GM19240 (cell line): ENCODE results near the gene RPRD1B.

Experiments used
- DNase-seq: peaks from one replicate; pipeline ENCODE4 v3.0.0; 2011; ENCODE audit warnings: low spot score; ENCODE audit not compliant: insufficient read length

The RPRD1B gene

DNA sequence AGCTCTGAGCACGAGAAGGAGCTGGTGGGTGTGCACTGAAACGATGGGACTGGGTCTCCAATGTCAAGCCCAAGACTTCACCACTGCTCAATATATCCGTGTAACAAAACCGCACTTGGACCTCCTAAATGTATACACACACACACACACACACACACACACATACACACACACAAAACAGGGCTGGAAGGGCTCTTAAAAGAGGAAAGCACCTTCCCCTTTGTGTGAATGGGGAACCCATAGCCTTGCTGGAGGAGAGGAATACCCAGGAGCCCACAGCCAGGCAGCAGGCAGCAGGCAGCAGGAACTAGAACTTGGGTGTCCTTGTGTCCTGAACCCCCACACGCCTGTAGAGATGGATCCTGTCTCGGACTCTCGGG lies 101.7 kb downstream of the RPRD1B start:
- DNase-seq, result no peak

- no peak for DNase-seq
Measured at GRCh38 chr20:38135651-38136420, 102.3 kb downstream of the RPRD1B start.

DNA sequence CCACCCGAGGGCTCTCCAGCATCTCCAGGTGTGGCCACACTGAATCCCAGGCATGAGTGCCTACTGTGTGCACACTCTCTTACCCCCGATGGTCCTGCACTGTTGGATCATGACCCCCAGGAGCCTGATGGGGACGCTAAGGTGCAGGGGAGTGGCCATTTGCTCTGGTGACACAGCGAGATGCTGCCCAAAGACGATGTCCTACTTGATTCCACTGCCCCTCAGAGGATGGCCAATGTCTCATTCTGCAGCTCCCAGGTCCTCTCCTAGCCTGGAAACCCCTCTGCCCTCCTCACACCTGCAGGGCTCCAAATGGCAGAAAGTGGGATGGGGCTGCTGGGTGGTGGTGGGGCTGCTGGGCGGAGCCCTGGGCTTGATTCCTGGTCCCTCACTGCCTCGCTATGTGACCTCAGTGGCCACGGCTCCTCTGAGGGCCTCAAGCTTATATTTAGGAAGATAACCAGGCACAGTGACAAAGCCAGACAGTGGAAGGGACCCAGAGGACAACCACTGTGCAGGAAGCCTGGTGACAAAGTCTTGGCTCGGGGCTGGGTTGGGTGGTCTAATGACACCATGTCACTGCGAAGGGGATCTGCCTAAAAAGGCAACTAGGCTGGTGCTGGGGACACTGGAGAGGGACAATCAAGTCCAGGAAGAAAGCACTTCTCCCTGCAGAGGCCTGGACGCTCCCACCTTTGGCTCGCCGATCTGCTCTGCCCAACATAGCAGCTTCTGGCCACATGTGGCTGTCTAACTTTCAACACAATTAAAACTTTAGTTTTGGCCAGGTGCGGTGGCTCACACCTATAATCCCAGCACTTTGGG lies 103.1 kb downstream of the RPRD1B start:
- DNase-seq, result no peak

- no peak for DNase-seq
Measured at GRCh38 chr20:38137441-38138037, 104.0 kb downstream of the RPRD1B start.

- DNase-seq, result no peak
Measured at GRCh38 chr20:38138086-38138778, 104.7 kb downstream of the RPRD1B start.

GRCh38 chr20:38139156-38139912 lies 105.8 kb downstream of the RPRD1B start:
- no peak for DNase-seq

GRCh38 chr20:38139977-38140753 lies 106.6 kb downstream of the RPRD1B start:
- no peak for DNase-seq

GRCh38 chr20:38141204-38141888 lies 107.8 kb downstream of the RPRD1B start:
- DNase-seq, result no peak
